Occipital lobe (tissue), 2 donors: ENCODE results near the gene TCHP. TPM values are rescaled to one million over a fixed set of nuclear protein-coding genes. Genes with fewer than 3 reads are reported as not detected.
"Not testable (repeated sequence)": the region's sequence is repeated elsewhere in the genome, so short reads cannot be mapped to it uniquely, and the experiment has no call there.

ENCODE experiments used
- DNase-seq: peaks from one replicate; lab custom pipeline; 2025; lab: John Stamatoyannopoulos, UW
- total RNA-seq: library from RNA; depleted of rRNA; stranded (reverse); fragments of >200 nt; gene quantifications from one replicate; pipeline ENCODE4 v1.2.3, GENCODE V29; 2014

TCHP gene
- total RNA-seq, result 6.2 TPM

- DNase-seq, result peak; percentile 78
Observed at GRCh38 chr12:109899783-109900751, at the start of gene TCHP. Gene TCHP (plus strand): TSS chr12:109900274. CDS start chr12:109903027, 2,753 bp downstream.

GRCh38 chr12:109850518-109850917 lies 49.6 kb upstream of the TCHP start:
- not testable (repeated sequence) for DNase-seq

- no peak for DNase-seq
Observed at GRCh38 chr12:109855377-109855776, 44.7 kb upstream of the TCHP start.

GRCh38 chr12:109857715-109858114 lies 42.4 kb upstream of the TCHP start:
- DNase-seq, result no peak

GRCh38 chr12:109858764-109859163 lies 41.3 kb upstream of the TCHP start:
- no peak for DNase-seq

- DNase-seq, result no peak
Observed at GRCh38 chr12:109860977-109861376, 39.1 kb upstream of the TCHP start.

GRCh38 chr12:109861689-109862314 lies 38.3 kb upstream of the TCHP start:
- no peak for DNase-seq

GRCh38 chr12:109862491-109862890 lies 37.6 kb upstream of the TCHP start:
- DNase-seq, result not testable (repeated sequence)

GRCh38 chr12:109863847-109864712 lies 36.0 kb upstream of the TCHP start:
- DNase-seq, result peak; percentile 45

GRCh38 chr12:109864916-109865315 lies 35.2 kb upstream of the TCHP start:
- no peak for DNase-seq

- DNase-seq, result no peak
Observed at GRCh38 chr12:109868182-109869051, 31.7 kb upstream of the TCHP start.

- no peak for DNase-seq
Observed at GRCh38 chr12:109870648-109871047, 29.4 kb upstream of the TCHP start.

GRCh38 chr12:109871668-109872314 lies 28.3 kb upstream of the TCHP start:
- no peak for DNase-seq

- DNase-seq, result no peak
Observed at GRCh38 chr12:109873653-109874052, 26.4 kb upstream of the TCHP start.

- DNase-seq, result no peak
Observed at GRCh38 chr12:109875572-109876131, 24.4 kb upstream of the TCHP start.

- DNase-seq, result no peak
Observed at GRCh38 chr12:109876406-109876805, 23.7 kb upstream of the TCHP start.

GRCh38 chr12:109877504-109878246 lies 22.4 kb upstream of the TCHP start:
- peak; percentile 26 for DNase-seq

GRCh38 chr12:109878247-109878625 lies 21.8 kb upstream of the TCHP start:
- no peak for DNase-seq

- DNase-seq, result no peak
Observed at GRCh38 chr12:109878749-109879148, 21.3 kb upstream of the TCHP start.
